Smooth muscle cell of trachea (primary cell): ENCODE results near the gene RASIP1. TPM values are rescaled to one million over a fixed set of nuclear protein-coding genes. Genes with fewer than 3 reads are reported as not detected.

Experiments
- total RNA-seq: library from RNA; depleted of rRNA; stranded (reverse); fragments of >200 nt; gene quantifications from 2 replicates; pipeline ENCODE4 v1.2.1, GENCODE V29; 2014

Gene RASIP1, protein sequence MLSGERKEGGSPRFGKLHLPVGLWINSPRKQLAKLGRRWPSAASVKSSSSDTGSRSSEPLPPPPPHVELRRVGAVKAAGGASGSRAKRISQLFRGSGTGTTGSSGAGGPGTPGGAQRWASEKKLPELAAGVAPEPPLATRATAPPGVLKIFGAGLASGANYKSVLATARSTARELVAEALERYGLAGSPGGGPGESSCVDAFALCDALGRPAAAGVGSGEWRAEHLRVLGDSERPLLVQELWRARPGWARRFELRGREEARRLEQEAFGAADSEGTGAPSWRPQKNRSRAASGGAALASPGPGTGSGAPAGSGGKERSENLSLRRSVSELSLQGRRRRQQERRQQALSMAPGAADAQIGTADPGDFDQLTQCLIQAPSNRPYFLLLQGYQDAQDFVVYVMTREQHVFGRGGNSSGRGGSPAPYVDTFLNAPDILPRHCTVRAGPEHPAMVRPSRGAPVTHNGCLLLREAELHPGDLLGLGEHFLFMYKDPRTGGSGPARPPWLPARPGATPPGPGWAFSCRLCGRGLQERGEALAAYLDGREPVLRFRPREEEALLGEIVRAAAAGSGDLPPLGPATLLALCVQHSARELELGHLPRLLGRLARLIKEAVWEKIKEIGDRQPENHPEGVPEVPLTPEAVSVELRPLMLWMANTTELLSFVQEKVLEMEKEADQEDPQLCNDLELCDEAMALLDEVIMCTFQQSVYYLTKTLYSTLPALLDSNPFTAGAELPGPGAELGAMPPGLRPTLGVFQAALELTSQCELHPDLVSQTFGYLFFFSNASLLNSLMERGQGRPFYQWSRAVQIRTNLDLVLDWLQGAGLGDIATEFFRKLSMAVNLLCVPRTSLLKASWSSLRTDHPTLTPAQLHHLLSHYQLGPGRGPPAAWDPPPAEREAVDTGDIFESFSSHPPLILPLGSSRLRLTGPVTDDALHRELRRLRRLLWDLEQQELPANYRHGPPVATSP
- 1.0 and 2.8 TPM in 2 replicates for total RNA-seq

DNA sequence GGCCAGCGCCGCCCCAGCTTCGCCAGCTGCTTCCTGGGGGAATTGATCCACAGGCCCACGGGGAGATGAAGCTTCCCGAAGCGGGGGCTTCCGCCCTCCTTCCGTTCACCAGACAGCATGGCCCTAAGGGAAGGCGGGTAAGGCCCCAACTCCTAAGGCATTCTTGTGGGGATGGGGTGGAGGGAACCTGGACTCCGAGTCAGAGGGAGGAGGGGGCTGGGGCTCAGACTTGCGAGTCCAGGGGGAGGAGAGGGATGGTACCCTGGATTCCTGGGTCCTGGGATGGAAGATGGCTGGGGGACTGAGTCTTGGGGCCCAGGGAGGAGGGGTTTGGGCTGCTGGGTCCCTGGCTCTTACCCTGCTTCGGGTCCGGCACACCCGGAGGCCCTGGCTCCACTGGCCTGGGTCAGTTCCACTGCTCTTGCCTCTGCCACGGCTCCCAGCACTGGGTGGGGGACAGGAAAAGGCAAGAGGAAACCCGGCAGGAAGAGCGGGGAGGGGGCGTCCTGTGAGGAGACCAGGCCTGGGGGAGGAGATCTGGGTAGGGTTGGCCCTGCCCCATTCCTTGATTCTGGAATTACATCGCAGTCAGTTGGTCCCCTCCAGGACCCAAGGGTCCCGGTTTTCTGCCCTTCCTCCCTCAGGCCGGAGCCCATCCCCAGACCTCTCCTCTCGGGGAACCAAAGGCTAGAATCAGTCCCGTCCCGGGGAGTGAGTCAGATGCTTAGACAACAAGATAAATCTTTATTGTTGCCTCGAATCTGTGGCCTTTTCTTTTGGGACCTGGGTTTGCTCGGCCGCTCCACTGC is at the start of gene RASIP1:
Gene RASIP1 (minus strand): TSS at position 447 of the 809 bp plus-strand sequence. CDS start 328 bp downstream, at position 119.

DNA sequence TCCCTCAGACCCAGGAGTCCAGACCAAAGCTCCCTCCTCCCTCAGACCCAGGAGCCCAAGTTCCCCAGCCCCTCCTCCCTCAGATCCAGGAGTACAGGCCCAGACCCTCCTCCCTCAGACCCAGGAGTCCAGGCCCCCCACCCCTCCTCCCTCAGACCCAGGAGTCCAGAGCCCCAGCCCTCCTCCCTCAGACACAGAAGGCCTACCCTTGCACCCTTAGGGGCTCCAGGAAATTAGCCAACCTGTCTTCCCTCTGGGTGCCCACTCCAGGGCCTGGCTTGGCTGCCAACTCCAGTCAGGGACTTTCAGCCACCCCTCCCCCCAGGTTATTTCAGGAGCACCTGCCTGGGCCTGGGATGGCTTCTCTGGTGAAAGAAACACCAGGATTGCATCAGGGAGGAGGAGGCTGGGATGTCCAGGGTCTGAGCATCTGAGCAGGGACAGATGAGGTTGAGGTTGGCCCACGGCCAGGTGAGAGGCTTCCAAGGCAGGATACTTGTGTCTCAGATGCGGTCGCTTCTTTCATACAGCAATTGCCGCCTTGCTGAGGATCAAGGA is 14.8 kb upstream of the RASIP1 start, which contains the start of gene FGF21:
Gene FGF21 (plus strand): TSS at position 441 of the 558 bp plus-strand sequence. CDS start 713 bp downstream, outside the sequence.

DNA sequence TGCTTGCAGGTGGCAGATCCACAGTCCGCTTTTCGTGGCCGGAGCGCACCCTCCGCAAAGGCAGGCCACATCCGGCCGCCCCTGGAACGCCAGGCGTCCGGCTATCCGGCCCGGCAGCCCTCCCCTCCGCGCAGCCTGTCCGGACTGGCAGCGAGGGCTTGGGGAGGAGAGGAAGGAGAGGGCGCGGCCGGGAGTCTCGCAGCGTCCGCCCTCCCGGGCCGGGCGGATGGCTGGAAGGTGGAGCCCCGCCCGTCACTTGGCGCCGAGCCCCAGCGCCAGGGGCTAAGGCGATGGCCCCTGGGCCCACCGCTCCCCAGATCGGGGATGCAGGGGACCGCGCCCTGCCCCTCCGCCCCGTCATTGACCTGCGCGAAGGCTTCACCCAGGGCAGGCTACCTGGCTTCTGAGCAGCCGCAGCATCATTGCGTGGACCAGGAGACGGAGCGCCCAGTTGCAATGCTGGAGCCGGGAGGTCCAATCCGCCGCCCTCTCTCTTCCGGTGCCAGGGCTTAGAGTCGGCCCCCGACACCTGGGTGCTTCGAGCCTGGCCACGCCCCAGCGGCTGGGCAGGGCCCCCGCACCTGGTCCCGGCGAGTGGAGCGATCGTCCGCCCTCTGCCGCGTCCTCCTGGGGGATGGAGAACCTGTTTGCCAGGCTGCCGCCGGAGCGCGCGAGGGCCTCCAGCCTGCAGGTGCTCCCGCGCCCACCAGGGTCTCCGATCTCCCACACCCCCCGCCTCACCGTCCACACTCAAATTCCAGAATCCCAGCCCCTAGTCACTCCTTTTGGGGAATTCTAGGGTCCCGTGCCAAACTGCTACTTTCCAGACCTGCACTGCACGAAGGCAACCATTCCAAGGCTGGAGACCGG is 12.3 kb upstream of the RASIP1 start, which contains the start of gene FUT1:
Gene FUT1 (minus strand): TSS at position 146 of the 870 bp plus-strand sequence. CDS start 1,360 bp downstream, outside the sequence.

DNA sequence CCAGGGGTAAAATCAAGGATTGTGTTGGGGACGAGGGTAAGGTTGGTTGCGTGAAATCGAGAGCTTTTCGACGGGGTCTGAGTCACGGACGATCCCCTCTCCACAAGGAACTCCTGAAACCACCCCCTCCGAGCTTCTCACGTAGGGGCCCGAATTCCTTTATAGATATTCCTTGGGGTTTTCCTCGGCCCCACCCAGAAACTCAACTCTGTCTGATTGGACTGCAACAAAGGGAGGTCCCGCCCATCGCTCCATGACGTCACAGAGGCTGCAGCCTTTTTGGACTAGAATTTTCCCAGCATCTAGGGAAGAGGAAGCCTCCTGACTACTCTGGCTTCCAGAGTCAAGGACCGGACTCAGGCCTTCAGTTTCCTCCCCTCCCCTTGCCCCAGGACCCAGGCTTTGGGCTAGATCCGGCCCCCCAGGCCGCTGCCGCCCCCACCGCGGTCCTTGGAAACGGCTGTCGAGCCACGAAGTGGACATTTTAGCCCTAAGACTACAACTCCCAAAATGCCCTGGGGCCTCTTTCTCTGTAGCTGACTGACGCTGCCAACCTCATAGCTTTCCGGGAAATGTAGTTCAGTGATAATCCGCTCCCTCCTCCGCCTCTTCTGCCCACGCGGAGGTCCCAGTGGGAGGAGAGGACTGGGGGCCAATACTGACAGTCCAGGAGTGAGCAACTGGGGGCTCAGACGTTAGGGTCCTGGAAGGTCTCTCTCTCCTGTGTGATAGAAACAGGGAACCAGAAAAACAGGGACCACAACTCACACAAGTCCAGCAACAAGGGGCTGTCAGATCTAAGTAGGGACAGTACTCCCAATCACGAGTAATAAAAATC is 6.5 kb upstream of the RASIP1 start, which contains the start of gene IZUMO1:
Gene IZUMO1 (minus strand): TSS at position 172 of the 838 bp plus-strand sequence. CDS start 1,050 bp downstream, outside the sequence.

DNA sequence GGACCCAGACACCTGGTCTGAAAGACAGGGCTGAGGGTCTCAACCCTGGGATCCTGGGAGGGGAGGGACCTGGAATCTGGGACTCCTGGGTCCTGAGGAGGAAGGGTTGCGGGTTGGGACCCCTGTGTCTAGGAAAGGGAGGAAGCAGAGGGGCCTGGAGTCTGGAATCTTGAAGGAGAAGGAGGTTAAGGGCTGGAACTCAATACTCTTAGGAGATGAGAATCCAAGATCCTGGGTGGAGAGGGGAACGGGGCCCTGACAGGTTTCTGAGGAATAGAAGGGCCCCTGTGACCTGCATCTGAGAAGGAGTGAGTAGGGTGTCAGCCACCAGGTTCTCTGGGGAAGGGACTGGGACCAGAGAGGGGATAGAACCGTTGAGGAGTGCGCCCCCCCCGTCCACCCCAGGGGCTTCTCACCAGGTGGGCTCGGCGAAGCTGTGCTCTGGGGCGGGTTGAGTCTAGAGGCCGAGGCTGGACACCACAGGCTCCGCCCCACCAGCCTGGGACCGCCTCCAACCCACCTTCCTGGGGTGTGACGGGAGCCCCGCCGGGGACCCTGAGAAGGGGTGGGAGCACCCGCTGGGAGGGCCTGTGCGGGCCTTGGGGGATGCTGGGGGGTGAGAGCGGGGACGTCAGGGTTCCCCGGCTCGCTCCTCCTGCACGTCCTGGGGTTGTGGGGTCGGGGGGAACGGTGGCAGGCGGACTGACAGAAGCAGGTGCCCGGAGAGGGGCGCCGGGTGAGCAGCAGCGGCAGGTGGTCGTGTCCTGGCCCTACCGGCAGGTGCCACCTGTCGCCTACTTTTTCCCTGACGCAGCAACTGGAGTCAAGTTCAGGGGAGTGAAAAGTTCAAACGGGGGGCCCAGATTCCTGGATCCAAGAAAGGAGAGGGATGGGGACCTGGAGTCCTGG is 20.9 kb downstream of the RASIP1 start, which contains the start of gene MAMSTR:
Gene MAMSTR (minus strand): TSS at position 463 of the 909 bp plus-strand sequence. CDS start 694 bp downstream, outside the sequence.

DNA sequence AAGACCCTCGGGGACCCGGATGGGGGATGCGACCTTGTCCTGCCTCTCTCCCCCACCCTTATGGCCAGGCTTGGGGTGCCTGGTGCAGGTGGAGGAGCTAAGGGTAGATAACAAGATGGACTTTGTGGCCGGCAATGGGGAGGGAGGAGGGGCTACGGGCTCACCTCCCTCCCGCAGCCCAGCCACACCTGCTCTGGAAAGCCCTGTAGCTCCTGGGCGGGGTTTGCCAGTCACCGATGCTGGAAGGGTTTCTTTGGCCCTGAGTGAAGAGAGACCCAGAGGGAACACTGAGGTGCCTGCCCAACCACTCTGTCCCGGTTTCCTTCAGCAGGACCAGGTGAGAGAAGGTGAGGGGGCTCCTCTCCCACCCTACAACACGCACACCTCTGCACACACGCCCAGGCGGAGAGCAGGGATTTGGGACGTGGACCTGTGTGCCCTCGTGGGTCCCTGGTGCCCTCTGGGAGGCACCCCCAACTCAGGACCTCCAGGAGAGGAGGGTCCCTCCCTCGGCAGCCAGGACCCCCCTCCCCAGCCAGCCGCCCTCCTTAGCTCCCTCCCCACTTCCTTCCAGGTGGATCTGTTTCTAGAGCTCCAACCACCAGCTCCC is 44.6 kb downstream of the RASIP1 start, which contains the start of gene FUT2:
Gene FUT2 (plus strand): TSS at position 229 of the 610 bp plus-strand sequence. CDS start 6,986 bp downstream, outside the sequence.

DNA sequence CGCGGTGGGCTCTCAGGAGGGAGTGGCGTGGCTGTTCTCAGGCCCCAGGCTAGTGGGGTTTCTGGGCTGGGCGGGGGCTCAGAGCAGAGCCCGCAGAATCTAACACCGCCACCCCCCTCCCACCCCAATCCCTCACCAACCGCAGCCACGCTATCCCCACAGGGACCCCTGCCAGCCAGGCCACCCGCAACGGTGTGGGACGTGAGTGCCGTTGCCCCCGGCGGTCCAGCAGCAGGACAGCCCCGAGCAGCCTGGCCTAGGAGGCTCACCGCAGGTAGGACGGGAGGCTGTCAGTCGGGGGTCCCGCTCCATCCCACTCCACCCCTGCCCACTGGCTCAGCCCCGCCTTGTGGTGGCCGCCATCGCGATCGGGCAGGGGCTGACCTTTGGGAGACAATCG is 67.4 kb downstream of the RASIP1 start, which contains the start of gene NTN5:
Gene NTN5 (minus strand): TSS at position 24 of the 400 bp plus-strand sequence. CDS start 2,031 bp downstream, outside the sequence.

Other genes with a start within 250 kb of the RASIP1 start
- gene LMTK3, start 228.8 kb downstream of the RASIP1 start, total RNA-seq, result 0.15 and 0.50 TPM in 2 replicates
- gene SULT2B1, start 188.4 kb downstream of the RASIP1 start, total RNA-seq, result not detected in 2 replicates
- not detected in 2 replicates for gene SPACA4, start 133.9 kb downstream of the RASIP1 start, total RNA-seq
- under 0.01 and 0.33 TPM in 2 replicates for gene FAM83E, start 125.5 kb downstream of the RASIP1 start, total RNA-seq
- 1,963 and 2,036 TPM in 2 replicates for gene RPL18, start 121.4 kb downstream of the RASIP1 start, total RNA-seq
- gene SPHK2, start 121.1 kb downstream of the RASIP1 start, total RNA-seq, result 13.4 and 18.0 TPM in 2 replicates
- 11.6 and 14.1 TPM in 2 replicates for gene DBP, start 103.2 kb downstream of the RASIP1 start, total RNA-seq
- gene CA11, start 94.4 kb downstream of the RASIP1 start, total RNA-seq, result 1.6 and 2.8 TPM in 2 replicates
- gene NTN5, start 67.6 kb downstream of the RASIP1 start, total RNA-seq, result under 0.01 and 0.33 TPM in 2 replicates
- gene FUT2, start 44.6 kb downstream of the RASIP1 start, total RNA-seq, result not detected in 2 replicates
- 1.9 and 3.8 TPM in 2 replicates for gene MAMSTR, start 20.9 kb downstream of the RASIP1 start, total RNA-seq
- gene IZUMO1, start 6.3 kb upstream of the RASIP1 start, total RNA-seq, result not detected in 2 replicates
- gene FUT1, start 12.0 kb upstream of the RASIP1 start, total RNA-seq, result under 0.01 TPM in 2 replicates
- not detected in 2 replicates for gene FGF21, start 14.9 kb upstream of the RASIP1 start, total RNA-seq
- gene BCAT2, start 70.4 kb upstream of the RASIP1 start, total RNA-seq, result 46.4 and 51.6 TPM in 2 replicates
- gene HSD17B14, start 95.9 kb upstream of the RASIP1 start, total RNA-seq, result 6.0 TPM in 2 replicates
- gene PLEKHA4, start 128.0 kb upstream of the RASIP1 start, total RNA-seq, result 33.5 and 35.4 TPM in 2 replicates
- gene PPP1R15A, start 131.8 kb upstream of the RASIP1 start, total RNA-seq, result 70.0 and 111 TPM in 2 replicates
- 0.44 and 1.7 TPM in 2 replicates for gene TULP2, start 158.1 kb upstream of the RASIP1 start, total RNA-seq
- 185 and 330 TPM in 2 replicates for gene NUCB1, start 159.7 kb upstream of the RASIP1 start, total RNA-seq
- not detected in 2 replicates for gene DHDH, start 193.1 kb upstream of the RASIP1 start, total RNA-seq
- gene BAX, start 214.3 kb upstream of the RASIP1 start, total RNA-seq, result 84.1 and 144 TPM in 2 replicates
- gene FTL, start 224.7 kb upstream of the RASIP1 start, total RNA-seq, result 3,972 and 15,717 TPM in 2 replicates